Measurements from ENCODE around the gene F5.
A peak's percentile ranks its signal among the peaks of the same experiment; 100 is the strongest.

Gene F5

GRCh38 chr1:169472738-169473137 lies 113.5 kb downstream of the F5 start:
- DNase-seq = no peak

- no peak for DNase-seq
These were observed 117.3 kb downstream of the F5 start for GRCh38 chr1:169468982-169469381.

GRCh38 chr1:169466259-169467230 lies 119.7 kb downstream of the F5 start:
- DNase-seq = peak; percentile 41

GRCh38 chr1:169465281-169465680 lies 121.0 kb downstream of the F5 start:
- DNase-seq = no peak

Measured in fibroblast of skin of right biceps (primary cell).